Common myeloid progenitor, CD34-positive (primary cell): ENCODE data around the gene NHERF2. TPM values are rescaled to one million over a fixed set of nuclear protein-coding genes. Genes with fewer than 3 reads are reported as not detected.

Experiments used
- CTCF ChIA-PET: fragments of 350-600 bp; sonication (Branson Sonifier 250); formaldehyde crosslinking; loops from one replicate; lab custom pipeline; 2021; ENCODE audit warnings: antibody characterized with exemption; lab: Charles Lee
- POLR2A ChIA-PET: fragments of 350-600 bp; sonication (Branson Sonifier 250); formaldehyde crosslinking; loops from one replicate; lab custom pipeline; 2021; ENCODE audit warnings: antibody characterized with exemption; lab: Charles Lee
- DNase-seq, 3 donors: peaks; one replicate each; pipeline versions ENCODE4 v3.0.0 to v3.0.0-alpha.2; 2013
- H3K27ac ChIP-seq, 2 experiments: 1 replicate in 1 of 2; 2 replicates in 1 of 2; pipeline ENCODE4 v1.7.0; 2013; ENCODE audit warnings: inconsistent platforms in 2 of 2, low read length in 2 of 2, mild to moderate bottlenecking in 2 of 2, low read depth in 1 of 2, moderate library complexity in 1 of 2; ENCODE audit not compliant: severe bottlenecking in 2 of 2, insufficient read depth in 1 of 2, poor library complexity in 1 of 2
- H3K27me3 ChIP-seq, 5 experiments: replicated peaks in 2 of 5; 1 replicate in 3 of 5; 2 replicates in 2 of 5; pipeline versions ENCODE4 v1.6.1 to v1.7.0; 2013; ENCODE audit warnings: low read length in 4 of 5, mild to moderate bottlenecking in 2 of 5, moderate library complexity in 2 of 5, inconsistent platforms in 1 of 5; ENCODE audit not compliant: insufficient read depth in 5 of 5, control insufficient read depth in 4 of 5
- H3K36me3 ChIP-seq, 4 experiments: 1 replicate in 2 of 4; 2 replicates in 2 of 4; pipeline versions ENCODE4 v1.6.1 to v1.7.0; 2013; ENCODE audit warnings: low read length in 3 of 4, control low read depth in 1 of 4, mild to moderate bottlenecking in 1 of 4; ENCODE audit not compliant: control insufficient read depth in 4 of 4, insufficient read depth in 4 of 4
- H3K4me1 ChIP-seq, 4 experiments: 1 replicate in 3 of 4; 2 replicates in 1 of 4; pipeline versions ENCODE4 v1.6.1 to v1.7.1; 2013; ENCODE audit warnings: low read length in 3 of 4, mild to moderate bottlenecking in 3 of 4, control low read depth in 1 of 4, inconsistent platforms in 1 of 4, moderate library complexity in 1 of 4; ENCODE audit not compliant: control insufficient read depth in 4 of 4, insufficient read depth in 4 of 4; ENCODE audit errors: control extremely low read depth in 1 of 4
- H3K4me3 ChIP-seq, 7 experiments: 1 replicate in 4 of 7; 2 replicates in 3 of 7; pipeline versions ENCODE4 v1.5.1 to v1.7.0; 2013; ENCODE audit warnings: mild to moderate bottlenecking in 7 of 7, low read length in 6 of 7, moderate library complexity in 6 of 7, inconsistent platforms in 2 of 7, low read depth in 2 of 7, control low read depth in 1 of 7; ENCODE audit not compliant: insufficient read depth in 4 of 7, control insufficient read depth in 1 of 7; ENCODE audit errors: extremely low read depth in 1 of 7
- H3K9me3 ChIP-seq, 5 experiments: 1 replicate in 4 of 5; 2 replicates in 1 of 5; pipeline versions ENCODE4 v1.6.1 to v1.7.1; 2013; ENCODE audit warnings: low read length in 4 of 5, mild to moderate bottlenecking in 2 of 5, inconsistent platforms in 1 of 5, low read depth in 1 of 5, moderate library complexity in 1 of 5; ENCODE audit not compliant: control insufficient read depth in 4 of 5, insufficient read depth in 2 of 5; ENCODE audit errors: control extremely low read depth in 1 of 5
- WGBS: methylation state at CpG from one replicate; pipeline ENCODE4 v1.1.5; 2013; ENCODE audit not compliant: insufficient coverage; 5-methylcytosine and 5-hydroxymethylcytosine counted together
- polyA plus RNA-seq: library from polyadenylated mRNA; unstranded; fragments of 120-200 nt; gene quantifications from one replicate; pipeline ENCODE4 v1.2.1, GENCODE V29; 2013

The NHERF2 gene
- 7.5 TPM for polyA plus RNA-seq

- H3K4me3 ChIP-seq = peak within 1 kb of the TSS in 6 of 7 experiments; percentile 32 to 58 (median 54)
- POLR2A ChIA-PET = no interaction called here
- no peak within 1 kb of the TSS for H3K27ac ChIP-seq
- DNase-seq = no peak
- H3K27me3 ChIP-seq = peaks cover 0 to 27% (median 7%) of the 10 kb centered on the region in 5 experiments
- H3K9me3 ChIP-seq = no peaks in the 10 kb centered on the region
- 9% methylated on average over 40 of the region's 59 CpGs for WGBS
- CTCF ChIA-PET = no interaction called here
- H3K4me1 ChIP-seq = peaks cover 0 to 36% (median 23%) of the 10 kb centered on the region in 4 experiments
- H3K36me3 ChIP-seq = no peaks in the 10 kb centered on the region
These were observed at the start of gene NHERF2 for GRCh38 chr16:2026461-2027023. NHERF2 (plus strand) TSS chr16:2026902; CDS start chr16:2027006, 104 bp downstream.

GRCh38 chr16:1976951-1977874 lies 49.5 kb upstream of the NHERF2 start:
- 95% methylated on average over 32 of the region's 33 CpGs for WGBS
- ChIA-PET CTCF (interaction anchor here (1.1 to 1.6 kb wide), 3 partner anchors 26 to 48 kb away, joined by 3 to 6 read pairs (median 3); no protein-coding TSS in a partner anchor), POLR2A (no interaction called here)
- H3K27ac ChIP-seq = no peak overlapping the region
- H3K9me3 ChIP-seq = peaks cover 0 to 3% (median 0%) of the 10 kb centered on the region in 5 experiments
- DNase-seq = no peak
- H3K4me1 ChIP-seq = peaks cover 0 to 17% (median 15%) of the 10 kb centered on the region in 4 experiments
- no peak overlapping the region for H3K4me3 ChIP-seq
- peaks cover 0 to 49% (median 22%) of the 10 kb centered on the region in 5 experiments for H3K27me3 ChIP-seq
- H3K36me3 ChIP-seq = peaks cover 2 to 49% (median 37%) of the 10 kb centered on the region in 4 experiments

GRCh38 chr16:1977875-1978268 lies 48.8 kb upstream of the NHERF2 start:
- ChIA-PET POLR2A (no interaction called here), CTCF (interaction anchor here (1.2 kb wide), 1 partner anchor 28 kb away, joined by 3 read pairs; no protein-coding TSS in a partner anchor)
- 99% methylated on average over 16 of the region's 18 CpGs for WGBS
- H3K27ac ChIP-seq = no peak overlapping the region
- peaks cover 0 to 3% (median 0%) of the 10 kb centered on the region in 5 experiments for H3K9me3 ChIP-seq
- no peak overlapping the region for H3K4me3 ChIP-seq
- no peak for DNase-seq
- H3K36me3 ChIP-seq = peaks cover 2 to 49% (median 37%) of the 10 kb centered on the region in 4 experiments
- peaks cover 0 to 56% (median 28%) of the 10 kb centered on the region in 5 experiments for H3K27me3 ChIP-seq
- H3K4me1 ChIP-seq = peaks cover 0 to 13% (median 9%) of the 10 kb centered on the region in 4 experiments

- DNase-seq = no peak
- CTCF ChIA-PET = interaction anchor here (1.2 kb wide), 1 partner anchor 27 kb away, joined by 3 read pairs; no protein-coding TSS in a partner anchor
These were observed 48.1 kb upstream of the NHERF2 start for GRCh38 chr16:1978476-1979120.

GRCh38 chr16:1979271-1980029 lies 47.3 kb upstream of the NHERF2 start:
- DNase-seq = no peak
- 41% methylated on average over 60 of the region's 70 CpGs for WGBS
- CTCF ChIA-PET = no interaction called here

More at GRCh38 chr16:1978476-1979120, 48.1 kb upstream of the NHERF2 start:
- WGBS = 97% methylated on average over 23 of the region's 37 CpGs
- Histone ChIP-seq H3K27ac (no peak overlapping the region), H3K4me3 (no peak overlapping the region), H3K4me1 (peaks cover 0 to 19% (median 12%) of the 10 kb centered on the region in 4 experiments), H3K27me3 (peaks cover 0 to 63% (median 33%) of the 10 kb centered on the region in 5 experiments), H3K36me3 (peaks cover 2 to 49% (median 37%) of the 10 kb centered on the region in 4 experiments), H3K9me3 (peaks cover 0 to 3% (median 0%) of the 10 kb centered on the region in 5 experiments)
- POLR2A ChIA-PET = no interaction called here

More at GRCh38 chr16:1979271-1980029, 47.3 kb upstream of the NHERF2 start:
- POLR2A ChIA-PET = interaction anchor here (1.0 to 1.1 kb wide), 2 partner anchors 8 to 15 kb away, joined by 3 to 7 read pairs; partner anchors contain the start of genes RPS2 and TBL3
- H3K9me3 ChIP-seq = peaks cover 0 to 3% (median 0%) of the 10 kb centered on the region in 5 experiments
- peaks cover 0 to 21% (median 14%) of the 10 kb centered on the region in 4 experiments for H3K4me1 ChIP-seq
- H3K4me3 ChIP-seq = no peak overlapping the region
- no peak overlapping the region for H3K27ac ChIP-seq
- H3K36me3 ChIP-seq = peaks cover 2 to 46% (median 32%) of the 10 kb centered on the region in 4 experiments
- peaks cover 0 to 64% (median 33%) of the 10 kb centered on the region in 5 experiments for H3K27me3 ChIP-seq
